Spleen (tissue), 11 donors: ENCODE data around the gene CNIH2. TPM values are rescaled to one million over a fixed set of nuclear protein-coding genes. Genes with fewer than 3 reads are reported as not detected.

ENCODE experiments used
- DNase-seq: peaks from one replicate; pipeline ENCODE4 v3.0.0-alpha.2; 2020
- H3K27ac ChIP-seq, 8 donors: fragments of 200-600 bp; sonication (generic) in 7 of 8; 1 replicate in 4 of 8; 2 replicates in 4 of 8; pipeline versions ENCODE4 v1.5.0 to v1.8.0; 2016 to 2021; ENCODE audit warnings: inconsistent platforms in 4 of 8, mild to moderate bottlenecking in 4 of 8, moderate library complexity in 1 of 8
- H3K27me3 ChIP-seq, 7 donors: fragments of 200-600 bp; sonication (generic) in 6 of 7; replicated peaks in 1 of 7; 1 replicate in 4 of 7; 2 replicates in 3 of 7; pipeline versions ENCODE4 v1.5.0 to v1.8.0; 2016 to 2021; ENCODE audit warnings: inconsistent platforms in 3 of 7, mild to moderate bottlenecking in 1 of 7
- H3K36me3 ChIP-seq, 6 donors: fragments of 200-600 bp; sonication (generic) in 5 of 6; 1 replicate in 4 of 6; 2 replicates in 2 of 6; pipeline versions ENCODE4 v1.5.0 to v1.8.0; 2016 to 2021; ENCODE audit warnings: inconsistent platforms in 2 of 6
- H3K4me1 ChIP-seq, 6 donors: fragments of 200-600 bp; sonication (generic) in 5 of 6; 1 replicate in 3 of 6; 2 replicates in 3 of 6; pipeline versions ENCODE4 v1.5.0 to v1.8.0; 2016 to 2021; ENCODE audit warnings: inconsistent platforms in 3 of 6
- H3K4me3 ChIP-seq, 8 donors: fragments of 200-600 bp; sonication (generic) in 7 of 8; 1 replicate in 4 of 8; 2 replicates in 4 of 8; pipeline versions ENCODE4 v1.5.0 to v1.8.0; 2016 to 2021; ENCODE audit warnings: inconsistent platforms in 4 of 8, mild to moderate bottlenecking in 4 of 8, moderate library complexity in 2 of 8
- H3K9me3 ChIP-seq, 8 donors: fragments of 200-600 bp; sonication (generic) in 7 of 8; 1 replicate in 4 of 8; 2 replicates in 4 of 8; pipeline versions ENCODE4 v1.5.0 to v1.8.0; 2016 to 2021; ENCODE audit warnings: inconsistent platforms in 4 of 8
- CTCF ChIP-seq, 11 experiments: fragments of 200-600 bp in 7 of 11; fragments of 450-650 bp in 4 of 11; sonication (generic) in 4 of 11; IDR thresholded peaks in 8 of 11; conservative IDR thresholded peaks in 3 of 11; 1 replicate in 7 of 11; 2 replicates in 4 of 11; pipeline versions ENCODE4 v1.4.0 to v1.8.0; 2016 to 2021; ENCODE audit warnings: antibody characterized with exemption in 11 of 11, inconsistent platforms in 4 of 11, mild to moderate bottlenecking in 1 of 11
- POLR2A ChIP-seq, 3 donors: fragments of 450-650 bp; IDR thresholded peaks; one replicate each; pipeline ENCODE4 v1.5.1; 2017; ENCODE audit warnings: antibody characterized with exemption in 3 of 3, mild to moderate bottlenecking in 1 of 3
- POLR2AphosphoS5 ChIP-seq, 3 donors: sonication (generic); formaldehyde crosslinking; IDR thresholded peaks; one replicate each; pipeline ENCODE4 v1.5.1; 2017; ENCODE audit warnings: antibody characterized with exemption in 3 of 3
- WGBS, 5 donors: extraction: QIAGEN DNeasy Blood & Tissue Kit in 3 of 5; methylation state at CpG; one replicate each; pipeline versions ENCODE4 v1.1.5 to v1.1.7; 2013 to 2018; 5-methylcytosine and 5-hydroxymethylcytosine counted together
- intact Hi-C: fragments of 100-400 bp; cut with DNase I; formaldehyde crosslinking; loops from one replicate; pipeline ENCODE4 v1.15.0; 2023; ENCODE audit warnings: low total_unique reads
- polyA plus RNA-seq, 3 donors: library from polyadenylated mRNA; stranded (reverse); fragments of 200-250 nt; gene quantifications; one replicate each; pipeline ENCODE4 v1.2.1, GENCODE V29; 2013
- total RNA-seq, 7 donors: library from RNA; depleted of rRNA in 3 of 7; stranded (reverse); fragments of >200 nt in 3 of 7; fragmentation: NEBNext Ultra II Directional in 4 of 7; extraction: Animal tissue kit (Norgen Biotek cat#: 25700) in 4 of 7; gene quantifications; one replicate each; pipeline versions ENCODE4 v1.1.0 to v1.2.1, GENCODE V29; 2016 to 2021
- donor health status: healthy with polysubstance abuse.
- donor health status: DM: no; HTN: no; CAD: no; lungs with moderate emphysema.
- donor health status: DM: no; HTN: no; CAD: no.
- donor health status: Bipolar disorder and iron deficiency.
- donor health status: healthy.
- donor health status: DM: no; HTN: no; CAD: no.
- donor health status: DM: yes; HTN: yes; CAD: no.

The CNIH2 gene
- total and polyA plus RNA-seq, 10 donors: 0.20 to 1.9 (median 0.77) TPM; not detected in 2

- DNase-seq: no peak
- TF ChIP-seq POLR2AphosphoS5 (IDR thresholded peaks at IDR 0.05): no peak
- no peak for TF ChIP-seq POLR2A (IDR thresholded peaks at IDR 0.05)
- TF ChIP-seq CTCF (IDR thresholded peaks at IDR 0.05 in 8 of 11, conservative IDR thresholded peaks at IDR 0.05 in 3 of 11): no peak
- H3K9me3 ChIP-seq: no peaks in the 10 kb centered on the region
- peaks cover 5 to 42% (median 25%) of the 10 kb centered on the region in 6 donors for H3K4me1 ChIP-seq
- 94 to 100% (median 96%) methylated on average over 2 of the region's 2 CpGs for whole genome bisulfite sequencing, 5 donors
- intact Hi-C loops: no loop called here
- H3K36me3 ChIP-seq: peaks cover 0 to 45% (median 20%) of the 10 kb centered on the region in 6 donors
- H3K27ac ChIP-seq: no peak overlapping the region
- H3K27me3 ChIP-seq: peaks cover 0 to 15% (median 0%) of the 10 kb centered on the region in 7 donors
- no peak overlapping the region for H3K4me3 ChIP-seq
Measured at GRCh38 chr11:66259225-66259624, 18.8 kb upstream of the CNIH2 start.

DNA sequence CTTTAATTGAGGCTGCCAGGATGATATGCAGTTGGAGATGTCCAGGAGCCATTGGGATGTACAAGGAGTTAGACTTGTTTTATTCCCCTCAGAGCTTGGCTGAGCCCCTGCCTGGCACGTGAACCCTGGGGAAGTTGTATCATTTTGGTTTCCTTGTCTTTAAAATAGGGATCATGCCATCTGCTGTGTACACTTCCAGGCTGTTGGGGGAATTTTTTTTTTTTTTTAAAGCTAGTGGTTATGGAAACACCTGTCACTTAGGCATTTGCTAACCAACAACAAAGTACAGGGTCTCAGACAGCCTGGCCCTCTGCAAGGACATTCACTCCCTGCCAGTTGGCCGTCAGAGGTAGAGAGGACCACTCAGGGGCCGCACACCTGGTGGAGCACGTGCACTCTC, 18.0 kb upstream of the CNIH2 start:
- H3K27ac ChIP-seq: no peak overlapping the region
- H3K36me3 ChIP-seq: peaks cover 0 to 52% (median 20%) of the 10 kb centered on the region in 6 donors
- H3K9me3 ChIP-seq: no peaks in the 10 kb centered on the region
- WGBS, 5 donors: 87 to 97% (median 91%) methylated on average over 4 of the region's 4 CpGs
- no peak for DNase-seq
- no peak overlapping the region for H3K4me3 ChIP-seq
- no peak for TF ChIP-seq POLR2A (IDR thresholded peaks at IDR 0.05)
- no peak for TF ChIP-seq POLR2AphosphoS5 (IDR thresholded peaks at IDR 0.05)
- TF ChIP-seq CTCF (IDR thresholded peaks at IDR 0.05 in 8 of 11, conservative IDR thresholded peaks at IDR 0.05 in 3 of 11): no peak
- H3K27me3 ChIP-seq: peaks cover 0 to 15% (median 0%) of the 10 kb centered on the region in 7 donors
- intact Hi-C loops: no loop called here
- H3K4me1 ChIP-seq: peaks cover 5 to 42% (median 25%) of the 10 kb centered on the region in 6 donors

DNA sequence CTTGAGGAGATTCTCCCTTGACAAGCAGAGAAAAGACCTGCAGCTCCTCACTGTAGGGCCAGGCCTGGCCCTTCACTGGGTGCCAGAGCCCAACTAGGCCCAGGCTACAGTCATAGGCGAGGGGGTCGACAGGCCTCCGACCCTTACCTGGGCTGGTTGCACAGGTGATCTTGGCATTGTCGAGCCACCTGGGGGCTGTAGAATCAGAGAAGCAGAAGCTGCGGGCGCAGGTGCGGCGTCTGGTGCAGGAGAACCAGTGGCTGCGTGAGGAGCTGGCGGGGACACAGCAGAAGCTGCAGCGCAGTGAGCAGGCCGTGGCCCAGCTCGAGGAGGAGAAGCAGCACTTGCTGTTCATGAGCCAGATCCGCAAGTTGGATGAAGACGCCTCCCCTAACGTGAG, 16.4 kb upstream of the CNIH2 start:
- TF ChIP-seq POLR2A (IDR thresholded peaks at IDR 0.05) (no peak), POLR2AphosphoS5 (IDR thresholded peaks at IDR 0.05) (peak in 1 of 3 donors; percentile 11)
- no peaks in the 10 kb centered on the region for H3K9me3 ChIP-seq
- intact Hi-C loops: no loop called here
- WGBS, 5 donors: 95 to 97% (median 97%) methylated on average over 14 to 16 of the region's 16 CpGs
- H3K36me3 ChIP-seq: peaks cover 0 to 67% (median 20%) of the 10 kb centered on the region in 6 donors
- no peak overlapping the region for H3K27ac ChIP-seq
- no peak overlapping the region for H3K4me3 ChIP-seq
- H3K4me1 ChIP-seq: peaks cover 5 to 40% (median 22%) of the 10 kb centered on the region in 6 donors
- peaks cover 0 to 13% (median 0%) of the 10 kb centered on the region in 7 donors for H3K27me3 ChIP-seq
- peak; percentile 73 for DNase-seq

- no peaks in the 10 kb centered on the region for H3K9me3 ChIP-seq
- peaks cover 0 to 8% (median 0%) of the 10 kb centered on the region in 7 donors for H3K27me3 ChIP-seq
- 91 to 96% (median 94%) methylated on average over 4 to 5 of the region's 5 CpGs for WGBS, 5 donors
- H3K27ac ChIP-seq: no peak overlapping the region
- intact Hi-C loops: no loop called here
- no peak for DNase-seq
- peaks cover 0 to 67% (median 20%) of the 10 kb centered on the region in 6 donors for H3K36me3 ChIP-seq
- H3K4me3 ChIP-seq: no peak overlapping the region
- peaks cover 8 to 40% (median 22%) of the 10 kb centered on the region in 6 donors for H3K4me1 ChIP-seq
- TF ChIP-seq POLR2AphosphoS5 (IDR thresholded peaks at IDR 0.05) (no peak), CTCF (IDR thresholded peaks at IDR 0.05 in 8 of 11, conservative IDR thresholded peaks at IDR 0.05 in 3 of 11) (no peak), POLR2A (IDR thresholded peaks at IDR 0.05) (no peak)
Measured at GRCh38 chr11:66262191-66262590, 15.8 kb upstream of the CNIH2 start.
